ENCODE measurements around the gene STX3. TPM values are rescaled to one million over a fixed set of nuclear protein-coding genes. Genes with fewer than 3 reads are reported as not detected.

STX3 gene
- total RNA-seq, 1 experiment from 2014 or later = 20.4 TPM

DNA sequence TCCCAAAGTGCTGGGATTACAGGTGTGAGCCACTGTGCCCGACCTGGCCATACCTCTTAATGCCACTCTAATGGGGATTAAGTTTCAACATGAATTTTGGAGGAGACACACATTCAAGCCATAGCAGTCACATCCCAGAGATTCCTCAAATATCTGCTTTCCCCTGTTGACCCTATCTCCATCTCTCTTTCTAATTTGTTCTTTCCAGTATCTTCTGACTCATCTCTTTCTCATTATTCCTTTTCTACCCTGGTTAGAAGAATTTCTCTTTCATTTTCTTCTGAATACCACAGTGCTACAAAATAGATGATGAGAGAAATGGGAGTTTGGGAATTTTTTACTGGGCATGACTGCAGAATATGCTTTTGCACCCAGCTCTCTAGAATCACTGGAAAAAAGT, 46.6 kb upstream of the STX3 start (continued):
- TF ChIP-seq, protein P1, sequence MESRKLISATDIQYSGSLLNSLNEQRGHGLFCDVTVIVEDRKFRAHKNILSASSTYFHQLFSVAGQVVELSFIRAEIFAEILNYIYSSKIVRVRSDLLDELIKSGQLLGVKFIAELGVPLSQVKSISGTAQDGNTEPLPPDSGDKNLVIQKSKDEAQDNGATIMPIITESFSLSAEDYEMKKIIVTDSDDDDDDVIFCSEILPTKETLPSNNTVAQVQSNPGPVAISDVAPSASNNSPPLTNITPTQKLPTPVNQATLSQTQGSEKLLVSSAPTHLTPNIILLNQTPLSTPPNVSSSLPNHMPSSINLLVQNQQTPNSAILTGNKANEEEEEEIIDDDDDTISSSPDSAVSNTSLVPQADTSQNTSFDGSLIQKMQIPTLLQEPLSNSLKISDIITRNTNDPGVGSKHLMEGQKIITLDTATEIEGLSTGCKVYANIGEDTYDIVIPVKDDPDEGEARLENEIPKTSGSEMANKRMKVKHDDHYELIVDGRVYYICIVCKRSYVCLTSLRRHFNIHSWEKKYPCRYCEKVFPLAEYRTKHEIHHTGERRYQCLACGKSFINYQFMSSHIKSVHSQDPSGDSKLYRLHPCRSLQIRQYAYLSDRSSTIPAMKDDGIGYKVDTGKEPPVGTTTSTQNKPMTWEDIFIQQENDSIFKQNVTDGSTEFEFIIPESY (IDR thresholded peaks at IDR 0.05; ENCODE audit: extremely low read depth, insufficient replicate concordance, low read length) = no peak
- TF ChIP-seq YY1 (IDR thresholded peaks at IDR 0.05; ENCODE audit: extremely low read depth, insufficient replicate concordance, low read depth, low read length) (no peak), ZFX (IDR thresholded peaks at IDR 0.05) (no peak), EZH2 (IDR thresholded peaks at IDR 0.05) (no peak), ELF1 (IDR thresholded peaks at IDR 0.05; ENCODE audit: borderline replicate concordance, low read depth) (no peak), JUND (IDR thresholded peaks at IDR 0.05) (no peak)
- TF ChIP-seq, protein P2, sequence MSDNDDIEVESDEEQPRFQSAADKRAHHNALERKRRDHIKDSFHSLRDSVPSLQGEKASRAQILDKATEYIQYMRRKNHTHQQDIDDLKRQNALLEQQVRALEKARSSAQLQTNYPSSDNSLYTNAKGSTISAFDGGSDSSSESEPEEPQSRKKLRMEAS (IDR thresholded peaks at IDR 0.05) = no peak
- TF ChIP-seq, protein P3, sequence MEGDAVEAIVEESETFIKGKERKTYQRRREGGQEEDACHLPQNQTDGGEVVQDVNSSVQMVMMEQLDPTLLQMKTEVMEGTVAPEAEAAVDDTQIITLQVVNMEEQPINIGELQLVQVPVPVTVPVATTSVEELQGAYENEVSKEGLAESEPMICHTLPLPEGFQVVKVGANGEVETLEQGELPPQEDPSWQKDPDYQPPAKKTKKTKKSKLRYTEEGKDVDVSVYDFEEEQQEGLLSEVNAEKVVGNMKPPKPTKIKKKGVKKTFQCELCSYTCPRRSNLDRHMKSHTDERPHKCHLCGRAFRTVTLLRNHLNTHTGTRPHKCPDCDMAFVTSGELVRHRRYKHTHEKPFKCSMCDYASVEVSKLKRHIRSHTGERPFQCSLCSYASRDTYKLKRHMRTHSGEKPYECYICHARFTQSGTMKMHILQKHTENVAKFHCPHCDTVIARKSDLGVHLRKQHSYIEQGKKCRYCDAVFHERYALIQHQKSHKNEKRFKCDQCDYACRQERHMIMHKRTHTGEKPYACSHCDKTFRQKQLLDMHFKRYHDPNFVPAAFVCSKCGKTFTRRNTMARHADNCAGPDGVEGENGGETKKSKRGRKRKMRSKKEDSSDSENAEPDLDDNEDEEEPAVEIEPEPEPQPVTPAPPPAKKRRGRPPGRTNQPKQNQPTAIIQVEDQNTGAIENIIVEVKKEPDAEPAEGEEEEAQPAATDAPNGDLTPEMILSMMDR (IDR thresholded peaks at IDR 0.05 in 2 of 3, conservative IDR thresholded peaks at IDR 0.05 in 1 of 3; ENCODE audit: borderline replicate concordance in 1 of 3, insufficient read depth in 1 of 3, low read depth in 2 of 3, low read length in 2 of 3) = no peak

DNA sequence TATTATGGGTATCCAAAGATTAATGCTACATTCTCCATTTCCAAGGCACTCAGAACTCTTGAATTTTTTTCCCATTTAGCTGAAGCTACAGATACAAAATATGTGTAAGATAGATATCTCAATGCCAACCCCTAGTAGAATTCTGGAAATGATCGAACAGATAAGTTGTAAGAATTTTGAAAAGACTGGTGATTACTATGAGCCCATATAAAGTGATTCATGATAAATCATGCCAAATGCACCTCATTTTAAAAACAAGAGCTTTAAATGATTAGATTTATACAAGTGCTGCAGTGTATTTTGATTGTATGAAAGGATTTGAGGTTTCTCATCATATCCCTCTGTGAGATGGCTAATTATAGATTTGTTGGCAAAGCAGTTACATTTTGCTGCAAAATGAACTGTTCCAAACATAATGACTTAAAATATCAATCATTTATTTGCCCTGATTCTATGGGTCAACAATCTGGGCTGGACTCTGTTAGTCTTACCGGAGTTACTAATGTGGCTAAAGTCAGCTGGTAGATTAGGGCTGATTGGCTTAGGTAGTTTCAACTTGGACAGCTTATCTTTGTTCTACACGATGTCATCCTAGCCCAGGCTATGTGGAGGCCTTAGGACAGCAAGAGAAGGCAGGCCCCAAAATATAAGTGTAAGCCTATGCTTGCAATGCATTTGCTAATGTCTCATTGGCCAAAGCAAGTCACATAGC, 44.9 kb upstream of the STX3 start:
- POLR2A ChIA-PET = no interaction called here

More for the DNA sequence above, 44.9 kb upstream of the STX3 start:
- no TSS peak for BruUV-seq (replicated peaks)
- ChIA-PET RAD21 (ENCODE audit: low non-redundant PET in 1 of 2, low total read pairs in 2 of 2, uncharacterized antibody in 2 of 2, unreplicated experiment in 2 of 2) (no interaction called here), CTCF (no interaction called here)
- TF ChIP-seq CEBPB (IDR thresholded peaks at IDR 0.05; ENCODE audit: low read depth) = no peak
- no peak for TF ChIP-seq SRF (IDR thresholded peaks at IDR 0.05; ENCODE audit: low read depth)
- TF ChIP-seq EZH2phosphoT487 (IDR thresholded peaks at IDR 0.05; ENCODE audit: borderline replicate concordance) = no peak
- TF ChIP-seq, protein P2 (IDR thresholded peaks at IDR 0.05) = no peak
- TF ChIP-seq EZH2 (IDR thresholded peaks at IDR 0.05) = no peak
- TF ChIP-seq POLR2A (IDR thresholded peaks at IDR 0.05; ENCODE audit: borderline replicate concordance, extremely low read depth, insufficient read depth, insufficient read length) = no peak
- no peak for TF ChIP-seq FOSL1 (IDR thresholded peaks at IDR 0.05; ENCODE audit: low read depth)
- TF ChIP-seq ZFX (IDR thresholded peaks at IDR 0.05) = no peak
- TF ChIP-seq ELF1 (IDR thresholded peaks at IDR 0.05; ENCODE audit: borderline replicate concordance, low read depth) = no peak
- TF ChIP-seq, protein P3 (IDR thresholded peaks at IDR 0.05 in 2 of 3, conservative IDR thresholded peaks at IDR 0.05 in 1 of 3; ENCODE audit: borderline replicate concordance in 1 of 3, insufficient read depth in 1 of 3, low read depth in 2 of 3, low read length in 2 of 3) = no peak
- TF ChIP-seq SIN3A (IDR thresholded peaks at IDR 0.05; ENCODE audit: low read depth) = no peak
- no peaks in the 10 kb centered on the region for H3K79me2 ChIP-seq (ENCODE audit: insufficient read depth, low read length)
- no peaks in the 10 kb centered on the region for H3K9me3 ChIP-seq (ENCODE audit: control insufficient read depth in 1 of 2, insufficient read depth in 1 of 2, low read depth in 1 of 2, low read length in 2 of 2)
- no peak overlapping the region for H3K4me3 ChIP-seq (replicated peaks in 1 of 2; ENCODE audit: low read depth in 1 of 2, low read length in 2 of 2)
- H3K9ac ChIP-seq (ENCODE audit: low read length) = no peak overlapping the region
- peaks cover 18 to 33% of the 10 kb centered on the region in 2 experiments for H3K4me1 ChIP-seq (ENCODE audit: control insufficient read depth in 1 of 2, insufficient read depth in 2 of 2, low read length in 2 of 2)
- no peak for DNase-seq (ENCODE audit: low read depth, low spot score)
- H4K20me1 ChIP-seq (ENCODE audit: insufficient read depth) = no peaks in the 10 kb centered on the region
- no peaks in the 10 kb centered on the region for H3K27me3 ChIP-seq (ENCODE audit: insufficient read depth, low read length)
- no peak overlapping the region for H3K4me2 ChIP-seq (ENCODE audit: low read length)
- no peak overlapping the region for H3K27ac ChIP-seq (ENCODE audit: low read depth, low read length)
- no peaks in the 10 kb centered on the region for H3K36me3 ChIP-seq (ENCODE audit: control insufficient read depth in 1 of 2, insufficient read depth in 2 of 2, low read length in 2 of 2)
- H2AFZ ChIP-seq (ENCODE audit: low read depth, low read length, poor library complexity, severe bottlenecking) = no peak overlapping the region
- intact Hi-C loops (cut with micrococcal nuclease) = no loop called here
- no peaks in the 10 kb centered on the region for H3K9me2 ChIP-seq (ENCODE audit: insufficient read depth)
- ATAC-seq = no peak
